HepG2 (cell line): Measurements from ENCODE around the gene ACACB. TPM values are rescaled to one million over a fixed set of nuclear protein-coding genes. Genes with fewer than 3 reads are reported as not detected.

Source experiments
- ATRX ChIP-seq: sonication (generic); formaldehyde crosslinking; IDR thresholded peaks from 2 replicates; pipeline ENCODE4 v1.4.0; 2020; ENCODE audit warnings: missing genetic modification reagents, borderline replicate concordance
- HMGA1 ChIP-seq: sonication (generic); formaldehyde crosslinking; conservative IDR thresholded peaks from 2 replicates; pipeline ENCODE4 v1.4.0; 2020; ENCODE audit warnings: missing genetic modification reagents
- HOXA3 ChIP-seq: sonication (generic); formaldehyde crosslinking; IDR thresholded peaks from 2 replicates; pipeline ENCODE4 v1.5.0; 2020; ENCODE audit warnings: missing genetic modification reagents
- KDM2A ChIP-seq: sonication (generic); formaldehyde crosslinking; IDR thresholded peaks from 2 replicates; pipeline ENCODE4 v1.4.0; 2020; ENCODE audit warnings: low read depth, missing genetic modification reagents, borderline replicate concordance
- NFKB2 ChIP-seq: sonication (generic); formaldehyde crosslinking; IDR thresholded peaks from 2 replicates; pipeline ENCODE4 v1.4.0; 2020; ENCODE audit warnings: missing genetic modification reagents, borderline replicate concordance
- PCBP2 ChIP-seq: fragments of 200-400 bp; formaldehyde crosslinking; optimal IDR thresholded peaks from 2 replicates; pipeline ENCODE3; 2018; ENCODE audit warnings: low read length, low read depth; ENCODE audit not compliant: poor library complexity, severe bottlenecking
- PHF5A ChIP-seq: IDR thresholded peaks from one replicate; pipeline ENCODE4 v1.6.1; 2018; ENCODE audit warnings: low read depth, missing genetic modification reagents; ENCODE audit not compliant: unreplicated experiment
- SALL2 ChIP-seq: sonication (generic); formaldehyde crosslinking; IDR thresholded peaks from 2 replicates; pipeline ENCODE4 v1.8.1; 2023; ENCODE audit warnings: mild to moderate bottlenecking, missing genetic modification reagents, inconsistent platforms
- SRY ChIP-seq: sonication (generic); formaldehyde crosslinking; IDR thresholded peaks from 2 replicates; pipeline ENCODE4 v1.8.0; 2022; ENCODE audit warnings: mild to moderate bottlenecking, missing genetic modification reagents
- TBX2 ChIP-seq: sonication (generic); formaldehyde crosslinking; IDR thresholded peaks from 2 replicates; pipeline ENCODE4 v1.5.0; 2020; ENCODE audit warnings: missing genetic modification reagents, mild to moderate bottlenecking, borderline replicate concordance
- YY1 ChIP-seq: IDR thresholded peaks from 2 replicates; pipeline ENCODE4 v1.6.1; 2011; ENCODE audit warnings: low read length, low read depth, moderate library complexity, mild to moderate bottlenecking; ENCODE audit not compliant: insufficient read depth, insufficient replicate concordance
- ZNF136 ChIP-seq: sonication (generic); formaldehyde crosslinking; IDR thresholded peaks from 2 replicates; pipeline ENCODE4 v1.8.1; 2022; ENCODE audit warnings: low read depth, mild to moderate bottlenecking, moderate library complexity, missing genetic modification reagents
- ZNF331 ChIP-seq: sonication (generic); formaldehyde crosslinking; IDR thresholded peaks from 2 replicates; pipeline ENCODE4 v1.4.0; 2020; ENCODE audit warnings: missing genetic modification reagents
- ZNF552 ChIP-seq: sonication (generic); formaldehyde crosslinking; IDR thresholded peaks from 2 replicates; pipeline ENCODE4 v1.9.0; 2022; ENCODE audit warnings: missing genetic modification reagents, mild to moderate bottlenecking, borderline replicate concordance
- ZNF563 ChIP-seq: sonication (generic); formaldehyde crosslinking; IDR thresholded peaks from 2 replicates; pipeline ENCODE4 v1.8.0; 2022; ENCODE audit warnings: mild to moderate bottlenecking, moderate library complexity, missing genetic modification reagents
- ZNF670 ChIP-seq: sonication (generic); formaldehyde crosslinking; IDR thresholded peaks from 2 replicates; pipeline ENCODE4 v1.8.0; 2022; ENCODE audit warnings: mild to moderate bottlenecking, missing genetic modification reagents, borderline replicate concordance
- ZNF674 ChIP-seq: sonication (generic); formaldehyde crosslinking; IDR thresholded peaks from 2 replicates; pipeline ENCODE4 v1.5.0; 2020; ENCODE audit warnings: low read depth, mild to moderate bottlenecking, missing genetic modification reagents
- ZNF784 ChIP-seq: sonication (generic); formaldehyde crosslinking; IDR thresholded peaks from 2 replicates; pipeline ENCODE4 v1.5.1; 2020; ENCODE audit warnings: missing genetic modification reagents, mild to moderate bottlenecking, borderline replicate concordance
- polyA plus RNA-seq, 8 experiments: library from polyadenylated mRNA; depleted of rRNA in 3 of 8; stranded (reverse) in 7 of 8; unstranded in 1 of 8; fragments of >200 nt; fragmentation: Illumina TruSeq in 4 of 8; extraction: Trizol in 4 of 8; gene quantifications; 2 replicates each; pipeline versions ENCODE4 v1.2.1 to v1.2.3, GENCODE V29; 2011 to 2016; ENCODE audit warnings: low read depth in 4 of 8, missing spikeins in 1 of 8, mixed read lengths in 1 of 8; ENCODE audit not compliant: insufficient read depth in 1 of 8
- total RNA-seq, 5 experiments: library from RNA; depleted of rRNA; stranded (reverse); fragments of >200 nt; fragmentation: Illumina TruSeq; extraction: Trizol; gene quantifications; 2 replicates each; pipeline ENCODE4 v1.2.3, GENCODE V29; 2016; ENCODE audit warnings: low read depth in 1 of 5
- TF ChIP-seq, protein P1 (sequence below): sonication (generic); formaldehyde crosslinking; IDR thresholded peaks from 2 replicates; pipeline ENCODE4 v1.4.0; 2020; ENCODE audit warnings: missing genetic modification reagents
- TF ChIP-seq, protein P2 (sequence below): sonication (generic); formaldehyde crosslinking; conservative IDR thresholded peaks from 2 replicates; pipeline ENCODE4 v1.8.0; 2022; ENCODE audit warnings: missing genetic modification reagents
- TF ChIP-seq, protein P3 (sequence below): sonication (generic); formaldehyde crosslinking; IDR thresholded peaks from 2 replicates; pipeline ENCODE4 v1.5.0; 2020; ENCODE audit warnings: mild to moderate bottlenecking, missing genetic modification reagents, moderate library complexity

The ACACB gene
- total and polyA plus RNA-seq, 2 of the 13 experiments (the other 11 are each of a cell fraction or from before 2014, with no cell fraction given) = 6.2 to 8.6 TPM

- TF ChIP-seq KDM2A (CRISPR knock-in tag) (peak; percentile 77), HMGA1 (no peak), ZNF563 (no peak), ZNF552 (no peak), ZNF670 (CRISPR knock-in tag) (no peak), HOXA3 (no peak), NFKB2 (CRISPR knock-in tag) (peak; percentile 31; the same call in 1 of the 2 replicates), ZNF674 (no peak), YY1 (peak; percentile 56), SALL2 (CRISPR knock-in tag) (no peak), ZNF784 (CRISPR knock-in tag) (peak; percentile 66; the same call in 1 of the 2 replicates), ZNF331 (CRISPR knock-in tag) (no peak), PCBP2 (no peak), TBX2 (CRISPR knock-in tag) (no peak), ATRX (CRISPR knock-in tag) (no peak), ZNF136 (CRISPR knock-in tag) (no peak), PHF5A (CRISPR knock-in tag) (no peak), SRY (CRISPR knock-in tag) (no peak)
- TF ChIP-seq, protein P1, sequence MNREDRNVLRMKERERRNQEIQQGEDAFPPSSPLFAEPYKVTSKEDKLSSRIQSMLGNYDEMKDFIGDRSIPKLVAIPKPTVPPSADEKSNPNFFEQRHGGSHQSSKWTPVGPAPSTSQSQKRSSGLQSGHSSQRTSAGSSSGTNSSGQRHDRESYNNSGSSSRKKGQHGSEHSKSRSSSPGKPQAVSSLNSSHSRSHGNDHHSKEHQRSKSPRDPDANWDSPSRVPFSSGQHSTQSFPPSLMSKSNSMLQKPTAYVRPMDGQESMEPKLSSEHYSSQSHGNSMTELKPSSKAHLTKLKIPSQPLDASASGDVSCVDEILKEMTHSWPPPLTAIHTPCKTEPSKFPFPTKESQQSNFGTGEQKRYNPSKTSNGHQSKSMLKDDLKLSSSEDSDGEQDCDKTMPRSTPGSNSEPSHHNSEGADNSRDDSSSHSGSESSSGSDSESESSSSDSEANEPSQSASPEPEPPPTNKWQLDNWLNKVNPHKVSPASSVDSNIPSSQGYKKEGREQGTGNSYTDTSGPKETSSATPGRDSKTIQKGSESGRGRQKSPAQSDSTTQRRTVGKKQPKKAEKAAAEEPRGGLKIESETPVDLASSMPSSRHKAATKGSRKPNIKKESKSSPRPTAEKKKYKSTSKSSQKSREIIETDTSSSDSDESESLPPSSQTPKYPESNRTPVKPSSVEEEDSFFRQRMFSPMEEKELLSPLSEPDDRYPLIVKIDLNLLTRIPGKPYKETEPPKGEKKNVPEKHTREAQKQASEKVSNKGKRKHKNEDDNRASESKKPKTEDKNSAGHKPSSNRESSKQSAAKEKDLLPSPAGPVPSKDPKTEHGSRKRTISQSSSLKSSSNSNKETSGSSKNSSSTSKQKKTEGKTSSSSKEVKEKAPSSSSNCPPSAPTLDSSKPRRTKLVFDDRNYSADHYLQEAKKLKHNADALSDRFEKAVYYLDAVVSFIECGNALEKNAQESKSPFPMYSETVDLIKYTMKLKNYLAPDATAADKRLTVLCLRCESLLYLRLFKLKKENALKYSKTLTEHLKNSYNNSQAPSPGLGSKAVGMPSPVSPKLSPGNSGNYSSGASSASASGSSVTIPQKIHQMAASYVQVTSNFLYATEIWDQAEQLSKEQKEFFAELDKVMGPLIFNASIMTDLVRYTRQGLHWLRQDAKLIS (CRISPR knock-in tag) = no peak
- TF ChIP-seq, protein P2, sequence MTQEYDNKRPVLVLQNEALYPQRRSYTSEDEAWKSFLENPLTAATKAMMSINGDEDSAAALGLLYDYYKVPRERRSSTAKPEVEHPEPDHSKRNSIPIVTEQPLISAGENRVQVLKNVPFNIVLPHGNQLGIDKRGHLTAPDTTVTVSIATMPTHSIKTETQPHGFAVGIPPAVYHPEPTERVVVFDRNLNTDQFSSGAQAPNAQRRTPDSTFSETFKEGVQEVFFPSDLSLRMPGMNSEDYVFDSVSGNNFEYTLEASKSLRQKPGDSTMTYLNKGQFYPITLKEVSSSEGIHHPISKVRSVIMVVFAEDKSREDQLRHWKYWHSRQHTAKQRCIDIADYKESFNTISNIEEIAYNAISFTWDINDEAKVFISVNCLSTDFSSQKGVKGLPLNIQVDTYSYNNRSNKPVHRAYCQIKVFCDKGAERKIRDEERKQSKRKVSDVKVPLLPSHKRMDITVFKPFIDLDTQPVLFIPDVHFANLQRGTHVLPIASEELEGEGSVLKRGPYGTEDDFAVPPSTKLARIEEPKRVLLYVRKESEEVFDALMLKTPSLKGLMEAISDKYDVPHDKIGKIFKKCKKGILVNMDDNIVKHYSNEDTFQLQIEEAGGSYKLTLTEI = no peak
- TF ChIP-seq, protein P3, sequence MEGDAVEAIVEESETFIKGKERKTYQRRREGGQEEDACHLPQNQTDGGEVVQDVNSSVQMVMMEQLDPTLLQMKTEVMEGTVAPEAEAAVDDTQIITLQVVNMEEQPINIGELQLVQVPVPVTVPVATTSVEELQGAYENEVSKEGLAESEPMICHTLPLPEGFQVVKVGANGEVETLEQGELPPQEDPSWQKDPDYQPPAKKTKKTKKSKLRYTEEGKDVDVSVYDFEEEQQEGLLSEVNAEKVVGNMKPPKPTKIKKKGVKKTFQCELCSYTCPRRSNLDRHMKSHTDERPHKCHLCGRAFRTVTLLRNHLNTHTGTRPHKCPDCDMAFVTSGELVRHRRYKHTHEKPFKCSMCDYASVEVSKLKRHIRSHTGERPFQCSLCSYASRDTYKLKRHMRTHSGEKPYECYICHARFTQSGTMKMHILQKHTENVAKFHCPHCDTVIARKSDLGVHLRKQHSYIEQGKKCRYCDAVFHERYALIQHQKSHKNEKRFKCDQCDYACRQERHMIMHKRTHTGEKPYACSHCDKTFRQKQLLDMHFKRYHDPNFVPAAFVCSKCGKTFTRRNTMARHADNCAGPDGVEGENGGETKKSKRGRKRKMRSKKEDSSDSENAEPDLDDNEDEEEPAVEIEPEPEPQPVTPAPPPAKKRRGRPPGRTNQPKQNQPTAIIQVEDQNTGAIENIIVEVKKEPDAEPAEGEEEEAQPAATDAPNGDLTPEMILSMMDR (CRISPR knock-in tag) = peak; percentile 96
Measured at GRCh38 chr12:109264095-109264942, 147.9 kb downstream of the ACACB start (continued).
